HCT116 (cell line): Measurements from ENCODE around the gene SCYGR4. TPM values are rescaled to one million over a fixed set of nuclear protein-coding genes. Genes with fewer than 3 reads are reported as not detected.

Experiments used
- ATAC-seq: fragments of 200-7000 bp; cut with Tn5 transposase; 2 replicates; pipeline ENCODE4 v1.9.1; 2020; ENCODE audit warnings: mild to moderate bottlenecking, moderate library complexity
- BruUV-seq: library from RNA; stranded (reverse); fragments of 400-500 nt; replicated peaks from 2 replicates; lab custom pipeline; 2021; lab: Mats Ljungman, UMichigan
- CTCF ChIA-PET: fragments of 300-600 bp; sonication (Branson Sonifier 250); formaldehyde crosslinking; loops from one replicate; lab custom pipeline; 2021; ENCODE audit warnings: antibody characterized with exemption; lab: Charles Lee
- POLR2A ChIA-PET: fragments of 300-600, 350-600 bp; sonication (Branson Sonifier 250); formaldehyde crosslinking; loops from one replicate; lab custom pipeline; 2021; ENCODE audit warnings: antibody characterized with exemption; lab: Charles Lee
- RAD21 ChIA-PET, 2 experiments: fragments of 300-600 bp; sonication (Branson Sonifier 250); formaldehyde crosslinking; loops; one replicate each; lab custom pipeline; 2023; ENCODE audit warnings: low total read pairs in 2 of 2; ENCODE audit not compliant: uncharacterized antibody in 2 of 2, unreplicated experiment in 2 of 2, low non-redundant PET in 1 of 2; lab: Charles Lee
- DNase-seq: peaks from one replicate; pipeline ENCODE4 v3.0.0-alpha.2; 2010; ENCODE audit warnings: low read depth, low spot score
- H2AFZ ChIP-seq: fragments of 200-600 bp; shearing (Covaris generic), sonication (generic); 2 replicates; pipeline ENCODE4 v1.6.1; 2017; ENCODE audit warnings: low read depth, mixed run types, mixed read lengths, antibody characterized with exemption, low read length; ENCODE audit not compliant: poor library complexity, severe bottlenecking
- H3K27ac ChIP-seq: 2 replicates; pipeline ENCODE4 v1.5.1; 2012; ENCODE audit warnings: low read depth, low read length
- H3K27me3 ChIP-seq: fragments of 200-600 bp; sonication (generic); 2 replicates; pipeline ENCODE4 v1.6.1; 2016; ENCODE audit warnings: mixed run types, low read length, mixed read lengths; ENCODE audit not compliant: insufficient read depth
- H3K36me3 ChIP-seq, 2 experiments: fragments of 200-500 bp in 1 of 2; fragments of 200-600 bp in 1 of 2; sonication (Bioruptor generic) in 1 of 2; sonication (generic) in 1 of 2; 2 replicates each; pipeline versions ENCODE4 v1.5.1 to v1.6.1; 2014 to 2016; ENCODE audit warnings: low read length in 2 of 2, inconsistent platforms in 1 of 2, mixed read lengths in 1 of 2, mixed run types in 1 of 2; ENCODE audit not compliant: insufficient read depth in 2 of 2, control insufficient read depth in 1 of 2
- H3K4me1 ChIP-seq, 2 experiments: fragments of 200-600 bp in 1 of 2; sonication (generic) in 1 of 2; 2 replicates each; pipeline versions ENCODE4 v1.5.1 to v1.6.1; 2012 to 2017; ENCODE audit warnings: low read length in 2 of 2, inconsistent platforms in 1 of 2, mild to moderate bottlenecking in 1 of 2, mixed read lengths in 1 of 2, mixed run types in 1 of 2, moderate library complexity in 1 of 2; ENCODE audit not compliant: insufficient read depth in 2 of 2, control insufficient read depth in 1 of 2
- H3K4me2 ChIP-seq: fragments of 200-600 bp; sonication (generic); 2 replicates; pipeline ENCODE4 v1.6.1; 2017; ENCODE audit warnings: mixed run types, low read length, mixed read lengths
- H3K4me3 ChIP-seq, 2 experiments: fragments of 200-600 bp in 1 of 2; sonication (generic) in 1 of 2; replicated peaks in 1 of 2; 2 replicates each; pipeline ENCODE4 v1.5.1; 2011 to 2016; ENCODE audit warnings: low read length in 2 of 2, control low read depth in 1 of 2, low read depth in 1 of 2, mild to moderate bottlenecking in 1 of 2, mixed read lengths in 1 of 2, mixed run types in 1 of 2
- H3K79me2 ChIP-seq: fragments of 200-600 bp; sonication (generic); 2 replicates; pipeline ENCODE4 v1.6.1; 2017; ENCODE audit warnings: mild to moderate bottlenecking, mixed run types, low read length, moderate library complexity, mixed read lengths; ENCODE audit not compliant: insufficient read depth
- H3K9ac ChIP-seq: fragments of 200-600 bp; sonication (generic); 2 replicates; pipeline ENCODE4 v1.6.1; 2016; ENCODE audit warnings: low read length, mixed read lengths
- H3K9me2 ChIP-seq: fragments of 200-600 bp; sonication (generic), shearing (Covaris generic); 2 replicates; pipeline ENCODE4 v1.6.1; 2017; ENCODE audit warnings: mixed run types, mild to moderate bottlenecking, moderate library complexity; ENCODE audit not compliant: insufficient read depth
- H3K9me3 ChIP-seq, 2 experiments: fragments of 200-500 bp in 1 of 2; fragments of 200-600 bp in 1 of 2; sonication (Bioruptor generic) in 1 of 2; sonication (generic) in 1 of 2; 2 replicates each; pipeline ENCODE4 v1.6.1; 2014 to 2017; ENCODE audit warnings: low read length in 2 of 2, mixed read lengths in 2 of 2, inconsistent platforms in 1 of 2, low read depth in 1 of 2, mild to moderate bottlenecking in 1 of 2, mixed run types in 1 of 2, moderate library complexity in 1 of 2; ENCODE audit not compliant: control insufficient read depth in 1 of 2, insufficient read depth in 1 of 2
- H4K20me1 ChIP-seq: fragments of 200-600 bp; sonication (generic), shearing (Covaris generic); 2 replicates; pipeline ENCODE4 v1.6.1; 2017; ENCODE audit warnings: mixed run types, mild to moderate bottlenecking, moderate library complexity; ENCODE audit not compliant: insufficient read depth
- ATF3 ChIP-seq: IDR thresholded peaks from 2 replicates; pipeline ENCODE4 v1.6.1; 2012
- CBX3 ChIP-seq: IDR thresholded peaks from 2 replicates; pipeline ENCODE4 v1.6.1; 2012; ENCODE audit warnings: low read depth
- CTCF ChIP-seq, 3 experiments: fragments of 200-600 bp in 1 of 3; sonication (generic) in 1 of 3; IDR thresholded peaks in 2 of 3; conservative IDR thresholded peaks in 1 of 3; 2 replicates each; pipeline ENCODE4 v1.5.1; 2012 to 2017; ENCODE audit warnings: low read depth in 2 of 3, low read length in 2 of 3, antibody characterized with exemption in 1 of 3, borderline replicate concordance in 1 of 3, control low read depth in 1 of 3, mild to moderate bottlenecking in 1 of 3, mixed read lengths in 1 of 3, mixed run types in 1 of 3, moderate library complexity in 1 of 3; ENCODE audit not compliant: insufficient read depth in 1 of 3
- EGR1 ChIP-seq: IDR thresholded peaks from 2 replicates; pipeline ENCODE4 v1.6.1; 2012; ENCODE audit warnings: low read depth
- EZH2 ChIP-seq: fragments of 200-600 bp; sonication (generic); IDR thresholded peaks from 2 replicates; pipeline ENCODE4 v1.6.1; 2017; ENCODE audit warnings: antibody characterized with exemption, mixed run types
- EZH2phosphoT487 ChIP-seq: fragments of 200-600 bp; IDR thresholded peaks from 2 replicates; pipeline ENCODE4 v1.6.1; 2018; ENCODE audit warnings: antibody characterized with exemption, borderline replicate concordance
- FOSL1 ChIP-seq: IDR thresholded peaks from 2 replicates; pipeline ENCODE4 v1.6.1; 2012; ENCODE audit warnings: low read depth
- JUND ChIP-seq: IDR thresholded peaks from 2 replicates; pipeline ENCODE4 v1.6.1; 2012
- POLR2A ChIP-seq: IDR thresholded peaks from 2 replicates; pipeline ENCODE4 v1.7.0; 2011; ENCODE audit warnings: borderline replicate concordance; ENCODE audit not compliant: insufficient read depth, insufficient read length; ENCODE audit errors: extremely low read depth
- RAD21 ChIP-seq: IDR thresholded peaks from 2 replicates; pipeline ENCODE4 v1.6.1; 2012; ENCODE audit warnings: low read depth, mild to moderate bottlenecking
- REST ChIP-seq: IDR thresholded peaks from 2 replicates; pipeline ENCODE4 v1.6.1; 2012; ENCODE audit warnings: low read depth
- SIN3A ChIP-seq: IDR thresholded peaks from 2 replicates; pipeline ENCODE4 v1.6.1; 2012; ENCODE audit warnings: low read depth
- SP1 ChIP-seq: IDR thresholded peaks from 2 replicates; pipeline ENCODE4 v1.6.1; 2012; ENCODE audit warnings: low read depth
- SRF ChIP-seq: IDR thresholded peaks from 2 replicates; pipeline ENCODE4 v1.6.1; 2012; ENCODE audit warnings: low read depth
- TCF7L2 ChIP-seq: IDR thresholded peaks from 2 replicates; pipeline ENCODE4 v1.7.0; 2011; ENCODE audit warnings: borderline replicate concordance, inconsistent platforms; ENCODE audit not compliant: insufficient read depth, insufficient read length; ENCODE audit errors: extremely low read depth
- YY1 ChIP-seq: IDR thresholded peaks from 2 replicates; pipeline ENCODE4 v1.6.1; 2011; ENCODE audit warnings: low read length, low read depth, moderate library complexity, mild to moderate bottlenecking; ENCODE audit not compliant: insufficient replicate concordance; ENCODE audit errors: extremely low read depth
- ZNF274 ChIP-seq: fragments of 200-500 bp; sonication (Bioruptor generic); IDR thresholded peaks from 2 replicates; pipeline ENCODE4 v1.6.1; 2014; ENCODE audit warnings: mild to moderate bottlenecking, low read depth, low read length, inconsistent platforms
- intact Hi-C: fragments of 100-400 bp; cut with micrococcal nuclease; formaldehyde crosslinking; loops from 2 replicates; pipeline ENCODE4 v1.10.0; 2022
- total RNA-seq: library from RNA; stranded (reverse); gene quantifications from one replicate; pipeline ENCODE4 v1.2.1, GENCODE V29; 2021; ENCODE audit not compliant: unreplicated experiment

SCYGR4 gene
- total RNA-seq, 1 experiment from 2014 or later, result not detected

GRCh38 chr2:227607941-227608340 lies 9.4 kb upstream of the SCYGR4 start:
- POLR2A ChIA-PET, result no interaction called here
- Histone ChIP-seq H3K27me3 (no peaks in the 10 kb centered on the region), H3K4me2 (no peak overlapping the region), H3K9ac (no peak overlapping the region), H3K9me2 (no peaks in the 10 kb centered on the region), H2AFZ (no peak overlapping the region), H4K20me1 (no peaks in the 10 kb centered on the region), H3K4me3 (no peak overlapping the region), H3K27ac (no peak overlapping the region), H3K4me1 (no peaks in the 10 kb centered on the region), H3K36me3 (no peaks in the 10 kb centered on the region), H3K79me2 (no peaks in the 10 kb centered on the region), H3K9me3 (no peaks in the 10 kb centered on the region)
- CTCF ChIA-PET, result no interaction called here
- intact Hi-C loops, result no loop called here
- no peak for ATAC-seq
- BruUV-seq, result no TSS peak
- no peak for DNase-seq
- TF ChIP-seq REST (no peak), POLR2A (no peak), YY1 (no peak), EZH2 (no peak), ATF3 (no peak), CTCF (IDR thresholded peaks at IDR 0.05 in 2 of 3, conservative IDR thresholded peaks at IDR 0.05 in 1 of 3; ENCODE audit: borderline replicate concordance in 1 of 3, insufficient read depth in 1 of 3, low read depth in 2 of 3, low read length in 2 of 3) (no peak), SRF (no peak), RAD21 (no peak), FOSL1 (no peak), ZNF274 (no peak), EZH2phosphoT487 (no peak), CBX3 (no peak), SP1 (no peak), TCF7L2 (no peak), SIN3A (no peak), JUND (no peak), EGR1 (no peak)
- RAD21 ChIA-PET, result no interaction called here
